SK-N-SH (cell line): Measurements from ENCODE around the gene TNFRSF21. TPM values are rescaled to one million over a fixed set of nuclear protein-coding genes. Genes with fewer than 3 reads are reported as not detected.

ENCODE experiments used
- CTCF ChIA-PET: fragments of 300-600, 350-600 bp; formaldehyde crosslinking; extraction: SDS; loops from one replicate; lab custom pipeline; 2021; lab: Yijun Ruan, JAX
- POLR2A ChIA-PET: fragments of 350-600 bp; sonication (Branson Sonifier 250); formaldehyde crosslinking; extraction: SDS; loops from one replicate; lab custom pipeline; 2020; ENCODE audit warnings: antibody characterized with exemption, inconsistent platforms; lab: Yijun Ruan, JAX
- DNase-seq: peaks from one replicate; pipeline ENCODE4 v3.0.0; 2012
- H2AFZ ChIP-seq: fragments of 200-600 bp; sonication (generic); 2 replicates; pipeline ENCODE4 v1.8.1; 2016; ENCODE audit warnings: antibody characterized with exemption, mild to moderate bottlenecking, low read depth
- H3F3A ChIP-seq: fragments of 200-600 bp; sonication (generic); replicated peaks from 2 replicates; pipeline ENCODE3; 2016; ENCODE audit warnings: antibody characterized with exemption, mild to moderate bottlenecking; ENCODE audit not compliant: insufficient read depth
- H3K27ac ChIP-seq, 2 experiments: fragments of 200-500 bp in 1 of 2; fragments of 200-600 bp in 1 of 2; sonication (Bioruptor generic) in 1 of 2; sonication (generic), shearing (Covaris generic) in 1 of 2; 2 replicates each; pipeline versions ENCODE4 v1.5.1 to v1.6.1; 2014 to 2016; ENCODE audit warnings: low read depth in 2 of 2, inconsistent platforms in 1 of 2, low read length in 1 of 2, mild to moderate bottlenecking in 1 of 2, mixed read lengths in 1 of 2
- H3K27me3 ChIP-seq: fragments of 200-600 bp; sonication (generic), shearing (Covaris generic); 2 replicates; pipeline ENCODE4 v1.6.1; 2016; ENCODE audit warnings: mixed run types; ENCODE audit not compliant: insufficient read depth
- H3K36me3 ChIP-seq, 2 experiments: fragments of 200-500 bp in 1 of 2; fragments of 200-600 bp in 1 of 2; sonication (Bioruptor generic) in 1 of 2; sonication (generic) in 1 of 2; replicated peaks in 1 of 2; 2 replicates each; pipeline versions ENCODE3 to v1.5.1; 2014 to 2016; ENCODE audit warnings: low read length in 1 of 2, mild to moderate bottlenecking in 1 of 2; ENCODE audit not compliant: insufficient read depth in 2 of 2, control insufficient read depth in 1 of 2
- H3K4me1 ChIP-seq, 2 experiments: fragments of 200-500 bp in 1 of 2; fragments of 200-600 bp in 1 of 2; sonication (Bioruptor generic) in 1 of 2; sonication (generic), shearing (Covaris generic) in 1 of 2; 2 replicates each; pipeline versions ENCODE4 v1.5.1 to v1.6.1; 2014 to 2016; ENCODE audit warnings: low read depth in 1 of 2, low read length in 1 of 2, mixed run types in 1 of 2; ENCODE audit not compliant: insufficient read depth in 2 of 2, control insufficient read depth in 1 of 2
- H3K4me2 ChIP-seq: fragments of 200-600 bp; sonication (generic), shearing (Covaris generic); 2 replicates; pipeline ENCODE4 v1.6.1; 2017; ENCODE audit warnings: mixed run types
- H3K4me3 ChIP-seq, 2 experiments: fragments of 200-500 bp in 1 of 2; fragments of 200-600 bp in 1 of 2; sonication (Bioruptor generic) in 1 of 2; sonication (generic), shearing (Covaris generic) in 1 of 2; 2 replicates each; pipeline versions ENCODE4 v1.5.1 to v1.8.1; 2014 to 2016; ENCODE audit warnings: low read depth in 2 of 2, inconsistent platforms in 1 of 2, low read length in 1 of 2, mild to moderate bottlenecking in 1 of 2, mixed read lengths in 1 of 2, moderate library complexity in 1 of 2
- H3K79me2 ChIP-seq: fragments of 200-600 bp; sonication (generic); 2 replicates; pipeline ENCODE4 v1.8.1; 2017; ENCODE audit warnings: mild to moderate bottlenecking; ENCODE audit not compliant: insufficient read depth
- H3K9ac ChIP-seq: fragments of 200-600 bp; sonication (generic); 2 replicates; pipeline ENCODE4 v1.6.1; 2017; ENCODE audit warnings: mixed run types
- H3K9me2 ChIP-seq: fragments of 200-600 bp; sonication (generic); 2 replicates; pipeline ENCODE4 v1.6.1; 2017; ENCODE audit warnings: mixed run types
- H3K9me3 ChIP-seq: fragments of 200-600 bp; sonication (generic); 2 replicates; pipeline ENCODE4 v1.6.1; 2017; ENCODE audit warnings: mixed run types, mild to moderate bottlenecking, moderate library complexity
- H4K20me1 ChIP-seq: fragments of 200-600 bp; sonication (generic); 2 replicates; pipeline ENCODE4 v1.6.1; 2017; ENCODE audit warnings: mild to moderate bottlenecking, mixed run types; ENCODE audit not compliant: insufficient read depth
- ELF1 ChIP-seq: IDR thresholded peaks from 2 replicates; pipeline ENCODE4 v1.4.0; 2012
- FOXJ3 ChIP-seq: sonication (generic); formaldehyde crosslinking; IDR thresholded peaks from 2 replicates; pipeline ENCODE4 v1.5.1; 2020; ENCODE audit warnings: mild to moderate bottlenecking, missing genetic modification reagents
- GABPA ChIP-seq: IDR thresholded peaks from 2 replicates; pipeline ENCODE4 v1.4.0; 2012; ENCODE audit warnings: low read depth, mild to moderate bottlenecking
- GATA2 ChIP-seq: sonication (generic); formaldehyde crosslinking; IDR thresholded peaks from 2 replicates; pipeline ENCODE4 v1.5.0; 2020; ENCODE audit warnings: mild to moderate bottlenecking, missing genetic modification reagents
- JUND ChIP-seq: IDR thresholded peaks from 2 replicates; pipeline ENCODE4 v1.4.0; 2012
- MEF2A ChIP-seq: IDR thresholded peaks from 2 replicates; pipeline ENCODE4 v1.4.0; 2012; ENCODE audit warnings: low read depth, borderline replicate concordance
- MXI1 ChIP-seq: IDR thresholded peaks from 2 replicates; pipeline ENCODE4 v1.6.1; 2012; ENCODE audit warnings: mild to moderate bottlenecking, low read depth, low read length, improper control_type of control experiment
- RCOR1 ChIP-seq: fragments of 150-350 bp; IDR thresholded peaks from 2 replicates; pipeline ENCODE4 v1.6.1; 2017; ENCODE audit warnings: antibody characterized with exemption, low read length
- SIN3A ChIP-seq: IDR thresholded peaks from 2 replicates; pipeline ENCODE4 v1.6.1; 2012; ENCODE audit warnings: low read depth, mild to moderate bottlenecking, low read length, moderate library complexity, borderline replicate concordance
- TEAD4 ChIP-seq: IDR thresholded peaks from 2 replicates; pipeline ENCODE4 v1.4.0; 2012; ENCODE audit warnings: mild to moderate bottlenecking, borderline replicate concordance; ENCODE audit not compliant: insufficient read depth
- WGBS: methylation state at CpG from one replicate; pipeline ENCODE4 v1.1.6; 2017; ENCODE audit warnings: low lambda C conversion rate; 5-methylcytosine and 5-hydroxymethylcytosine counted together
- polyA plus RNA-seq, 3 experiments: library from polyadenylated mRNA; depleted of rRNA; stranded (reverse); fragments of >200 nt; gene quantifications; 2 replicates each; pipeline ENCODE4 v1.2.3, GENCODE V29; 2012
- TF ChIP-seq, protein P1 (sequence below): fragments of 150-350 bp; IDR thresholded peaks from 2 replicates; pipeline ENCODE4 v1.6.1; 2016; ENCODE audit warnings: mild to moderate bottlenecking, low read depth, low read length
- TF ChIP-seq, protein P2 (sequence below): IDR thresholded peaks from 2 replicates; pipeline ENCODE4 v1.4.0; 2012; ENCODE audit warnings: low read depth, borderline replicate concordance

TNFRSF21 gene
- polyA plus RNA-seq, 1 of the 3 experiments (the other 2 are of a cell fraction): 9.2 TPM

DNA sequence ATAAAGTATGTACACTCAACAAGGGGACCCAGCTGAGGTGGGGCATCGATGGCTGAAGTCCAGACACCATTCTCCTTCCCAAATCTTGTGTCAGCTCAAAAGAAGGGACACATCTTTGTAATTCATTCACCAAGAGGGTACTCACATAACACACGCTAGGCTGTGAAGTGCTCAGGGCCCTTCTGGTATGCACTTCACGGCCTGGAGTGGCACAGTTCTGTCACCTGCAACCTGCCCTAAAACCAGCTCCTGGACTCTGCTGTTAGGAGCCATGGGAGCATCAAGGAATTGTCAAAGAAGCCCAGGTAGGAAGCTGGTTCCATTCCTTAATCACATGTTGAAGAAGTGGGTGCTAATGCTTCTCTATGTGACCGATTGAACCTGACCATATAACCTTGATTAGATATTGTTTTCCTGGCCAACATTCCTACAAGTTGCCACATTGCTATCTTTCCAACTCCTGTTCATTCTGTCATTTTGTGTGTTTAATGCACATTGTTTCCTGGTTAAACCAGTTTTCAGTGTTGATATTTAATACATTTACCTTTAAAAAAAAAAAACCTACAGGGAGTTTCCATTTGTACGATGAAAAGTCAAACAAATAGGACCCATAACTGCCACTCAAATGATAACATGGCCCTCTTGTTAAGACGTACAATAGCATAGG, 127.3 kb downstream of the TNFRSF21 start:
- CTCF ChIA-PET: no interaction called here
- H3K27me3 ChIP-seq: no peaks in the 10 kb centered on the region
- DNase-seq: no peak
- H3K79me2 ChIP-seq: no peaks in the 10 kb centered on the region
- H2AFZ ChIP-seq: no peak overlapping the region
- no peaks in the 10 kb centered on the region for H3K9me3 ChIP-seq
- 69% methylated on average over 5 of the region's 6 CpGs for WGBS
- no peak overlapping the region for H3K9ac ChIP-seq
- H3K36me3 ChIP-seq: no peaks in the 10 kb centered on the region
- no peaks in the 10 kb centered on the region for H3K9me2 ChIP-seq
- H3F3A ChIP-seq: no peaks in the 10 kb centered on the region
- no peak overlapping the region for H3K4me2 ChIP-seq
- no peak overlapping the region for H3K4me3 ChIP-seq
- no peak overlapping the region for H3K27ac ChIP-seq
- no peaks in the 10 kb centered on the region for H4K20me1 ChIP-seq
- POLR2A ChIA-PET: no interaction called here
- H3K4me1 ChIP-seq: no peaks in the 10 kb centered on the region
- TF ChIP-seq GATA2 (no peak), FOXJ3 (CRISPR knock-in tag) (no peak)

DNA sequence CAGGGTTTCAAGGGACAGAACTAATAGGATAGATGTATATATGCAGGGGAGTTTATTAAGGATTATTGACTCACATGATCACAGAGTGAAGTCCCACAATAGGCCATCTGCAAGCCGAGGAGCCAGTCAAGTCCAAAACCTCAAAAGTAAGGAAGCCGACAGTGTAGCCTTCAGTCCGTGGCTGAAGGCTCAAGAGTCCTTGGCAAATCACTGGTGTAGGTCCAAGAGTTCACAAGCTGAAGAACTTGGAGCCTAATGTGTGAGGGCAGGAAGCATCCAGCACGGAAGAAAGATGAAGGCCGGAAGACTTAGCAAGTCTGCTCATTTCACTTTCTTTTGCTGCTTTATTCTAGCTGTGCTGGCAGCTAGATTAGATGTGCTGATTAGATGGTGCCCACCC, 128.0 kb downstream of the TNFRSF21 start:
- Histone ChIP-seq H3K9ac (no peak overlapping the region), H3F3A (no peaks in the 10 kb centered on the region), H3K79me2 (no peaks in the 10 kb centered on the region), H4K20me1 (no peaks in the 10 kb centered on the region), H3K9me3 (no peaks in the 10 kb centered on the region), H3K9me2 (no peaks in the 10 kb centered on the region), H3K36me3 (no peaks in the 10 kb centered on the region), H2AFZ (no peak overlapping the region), H3K27me3 (no peaks in the 10 kb centered on the region), H3K4me2 (no peak overlapping the region), H3K4me3 (no peak overlapping the region), H3K27ac (no peak overlapping the region), H3K4me1 (no peaks in the 10 kb centered on the region)
- POLR2A ChIA-PET: no interaction called here
- CTCF ChIA-PET: no interaction called here
- 84% methylated on average over 5 of the region's 5 CpGs for WGBS
- DNase-seq: no peak
- TF ChIP-seq TEAD4: no peak
- TF ChIP-seq MXI1: no peak
- TF ChIP-seq, protein P1, sequence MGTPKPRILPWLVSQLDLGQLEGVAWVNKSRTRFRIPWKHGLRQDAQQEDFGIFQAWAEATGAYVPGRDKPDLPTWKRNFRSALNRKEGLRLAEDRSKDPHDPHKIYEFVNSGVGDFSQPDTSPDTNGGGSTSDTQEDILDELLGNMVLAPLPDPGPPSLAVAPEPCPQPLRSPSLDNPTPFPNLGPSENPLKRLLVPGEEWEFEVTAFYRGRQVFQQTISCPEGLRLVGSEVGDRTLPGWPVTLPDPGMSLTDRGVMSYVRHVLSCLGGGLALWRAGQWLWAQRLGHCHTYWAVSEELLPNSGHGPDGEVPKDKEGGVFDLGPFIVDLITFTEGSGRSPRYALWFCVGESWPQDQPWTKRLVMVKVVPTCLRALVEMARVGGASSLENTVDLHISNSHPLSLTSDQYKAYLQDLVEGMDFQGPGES: no peak
- TF ChIP-seq, protein P2, sequence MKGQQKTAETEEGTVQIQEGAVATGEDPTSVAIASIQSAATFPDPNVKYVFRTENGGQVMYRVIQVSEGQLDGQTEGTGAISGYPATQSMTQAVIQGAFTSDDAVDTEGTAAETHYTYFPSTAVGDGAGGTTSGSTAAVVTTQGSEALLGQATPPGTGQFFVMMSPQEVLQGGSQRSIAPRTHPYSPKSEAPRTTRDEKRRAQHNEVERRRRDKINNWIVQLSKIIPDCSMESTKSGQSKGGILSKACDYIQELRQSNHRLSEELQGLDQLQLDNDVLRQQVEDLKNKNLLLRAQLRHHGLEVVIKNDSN: no peak
- no peak for TF ChIP-seq GABPA
- TF ChIP-seq FOXJ3 (CRISPR knock-in tag): no peak
- no peak for TF ChIP-seq ELF1
- TF ChIP-seq MEF2A: no peak
- TF ChIP-seq JUND: no peak
- TF ChIP-seq RCOR1: no peak
- TF ChIP-seq SIN3A: no peak
- TF ChIP-seq, all 33 proteins: peak for 0

Other genes starting within 250 kb of the TNFRSF21 start
- 1.6 and 2.3 TPM in 2 replicates for gene CD2AP, start 167.9 kb upstream of the TNFRSF21 start, polyA plus RNA-seq (2012; rRNA removed)